ENCODE results near the gene CDS2.

The CDS2 gene

DNA sequence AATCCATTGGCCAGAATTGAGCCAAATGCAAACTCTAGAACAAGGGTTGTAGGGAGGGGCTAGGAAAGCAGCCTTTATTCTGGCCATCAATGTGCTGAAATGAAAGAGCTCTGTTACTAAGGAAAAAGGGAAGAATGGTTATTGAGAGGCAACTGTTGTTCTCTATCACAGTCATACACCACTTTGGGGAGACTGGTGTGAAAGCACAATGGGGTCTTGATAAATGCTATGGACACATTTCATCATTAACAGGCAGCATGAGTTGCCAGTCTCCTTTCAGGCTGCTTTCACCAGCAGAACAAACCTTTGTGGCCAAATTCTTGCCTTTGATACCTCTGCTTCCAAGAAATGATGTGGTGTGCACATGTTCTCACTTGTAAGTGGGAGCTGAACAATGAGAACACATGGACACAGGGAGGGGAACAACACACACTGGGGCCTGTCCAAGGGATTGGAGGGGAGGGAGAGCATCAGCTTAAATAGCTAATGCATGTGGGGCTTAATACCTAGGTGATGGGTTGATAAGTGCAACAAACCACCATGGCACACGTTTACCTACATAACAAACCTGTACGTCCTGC, 86.2 kb downstream of the CDS2 start:
- DNase-seq (ENCODE audit: low read depth), result no peak

DNA sequence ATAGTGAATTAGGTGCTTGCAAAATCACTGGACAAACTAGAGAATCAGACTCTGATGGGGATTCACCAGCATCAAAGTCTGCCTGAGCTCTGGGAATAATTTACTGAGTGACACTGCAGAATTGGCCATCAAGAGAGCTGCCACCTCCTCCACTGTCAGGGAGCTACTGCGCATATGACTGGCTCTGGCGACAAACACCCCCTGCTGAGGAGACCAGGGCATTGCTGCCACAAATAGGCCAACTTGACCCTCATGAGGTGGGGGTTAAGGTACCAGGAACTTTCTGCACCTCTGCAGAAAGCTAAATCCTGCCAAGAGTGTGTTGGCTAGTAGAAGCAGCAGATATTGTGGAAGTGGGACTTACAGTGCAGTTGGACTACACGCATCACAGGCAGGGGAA, 88.0 kb downstream of the CDS2 start:
- DNase-seq (ENCODE audit: low read depth), result no peak

DNA sequence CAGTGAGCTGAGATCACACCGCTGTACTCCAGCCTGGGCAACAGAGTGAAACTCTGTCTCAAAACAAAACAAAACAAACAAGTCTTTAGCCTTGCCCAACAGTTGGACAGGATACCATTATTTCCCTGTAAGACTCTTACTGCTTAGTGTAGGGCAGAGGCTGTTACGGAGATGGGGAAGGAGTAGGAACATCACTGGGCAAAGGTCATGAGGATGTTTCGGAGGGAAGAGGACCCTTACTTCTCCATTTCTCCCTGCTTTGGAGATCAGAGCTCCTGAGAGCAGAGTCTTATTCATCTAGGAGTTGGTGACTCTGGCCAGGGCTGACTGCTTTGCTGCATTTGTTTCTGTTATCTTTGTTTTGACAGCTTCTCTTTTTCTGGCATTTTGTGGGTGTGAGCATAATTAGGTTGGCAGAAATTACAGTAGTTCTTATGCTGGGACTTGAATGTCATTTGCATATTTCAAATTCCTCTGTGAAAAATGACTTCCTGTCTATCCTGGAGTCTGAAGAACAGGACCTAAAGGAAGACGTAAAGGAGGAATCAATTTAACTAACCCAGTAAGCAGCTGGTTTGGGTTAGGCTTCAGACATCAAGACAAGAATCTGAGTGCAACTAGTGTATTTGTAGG, 89.0 kb downstream of the CDS2 start:
- no peak for DNase-seq (ENCODE audit: low read depth)

DNA sequence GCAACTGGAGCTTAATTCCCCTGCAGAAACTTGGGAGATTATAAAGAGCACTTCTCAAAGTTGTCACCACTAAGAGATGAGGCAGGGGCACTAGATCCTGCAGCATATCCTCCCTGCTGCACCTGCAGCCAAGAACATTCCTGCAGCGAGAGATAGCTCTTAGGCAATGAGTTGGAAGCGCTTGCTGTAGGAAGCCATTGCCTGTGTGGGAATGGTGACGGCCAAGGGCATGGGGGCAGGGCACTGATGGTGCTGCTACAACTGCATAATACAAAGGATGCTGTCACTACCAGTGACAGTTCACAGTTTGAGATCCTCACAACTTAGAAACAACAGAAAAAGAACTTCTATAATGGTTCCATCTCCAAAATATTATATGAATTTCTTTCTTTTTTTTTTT, 89.9 kb downstream of the CDS2 start:
- no peak for DNase-seq (ENCODE audit: low read depth)

DNA sequence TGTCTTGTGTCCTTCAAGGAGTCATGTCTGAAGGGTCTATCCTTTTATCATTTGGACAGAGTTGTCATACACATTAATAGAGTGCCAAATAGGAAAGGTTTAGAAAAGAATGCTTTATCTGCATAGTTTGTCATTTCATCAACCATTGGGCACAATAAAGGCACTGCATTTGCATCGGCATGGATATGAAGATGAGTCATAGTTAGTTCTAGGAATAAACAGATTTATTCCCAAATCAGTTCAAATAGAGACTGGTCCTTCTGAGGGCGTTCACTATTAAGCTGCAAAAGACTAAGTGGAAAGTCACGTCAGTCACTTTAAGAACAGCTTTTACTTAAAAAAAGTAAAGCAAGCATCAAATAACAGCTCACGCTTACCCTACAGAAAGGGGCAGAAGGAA, 90.8 kb downstream of the CDS2 start:
- no peak for DNase-seq (ENCODE audit: low read depth)

DNA sequence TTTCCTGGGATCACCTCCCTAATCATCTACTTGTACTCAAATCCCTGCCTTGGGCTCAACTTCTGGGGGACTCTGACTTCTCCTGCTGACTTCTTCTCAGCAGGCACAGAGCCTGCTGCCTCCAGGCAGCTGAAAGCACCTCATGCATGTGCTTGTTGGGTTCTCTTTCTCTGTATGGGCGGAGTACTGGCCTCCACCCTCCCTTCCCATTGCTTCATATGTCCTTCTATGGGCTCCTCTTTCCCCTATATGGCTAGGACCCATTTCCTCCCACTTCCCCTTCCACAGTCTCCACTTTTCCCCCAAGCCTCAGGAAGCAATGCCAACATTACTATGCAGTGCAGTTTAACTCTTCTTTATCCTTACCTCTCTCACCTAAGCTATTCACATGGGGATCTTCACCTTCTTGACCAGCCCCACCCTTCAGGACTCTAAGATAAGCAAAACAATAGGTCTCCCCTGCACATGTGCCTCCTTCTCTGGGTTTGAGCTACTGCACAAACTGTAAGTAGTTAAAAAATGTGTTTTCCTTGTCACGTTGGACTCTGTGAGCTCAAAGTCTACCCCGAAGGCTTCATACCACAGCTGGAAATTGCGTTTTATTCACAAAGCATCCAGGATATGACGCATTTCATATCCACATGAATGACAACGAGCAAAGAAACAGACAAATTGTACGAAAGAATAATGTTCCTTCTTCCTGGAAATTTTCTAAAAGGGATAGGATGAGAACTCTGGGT, 93.7 kb downstream of the CDS2 start:
- DNase-seq (ENCODE audit: low read depth), result no peak

DNA sequence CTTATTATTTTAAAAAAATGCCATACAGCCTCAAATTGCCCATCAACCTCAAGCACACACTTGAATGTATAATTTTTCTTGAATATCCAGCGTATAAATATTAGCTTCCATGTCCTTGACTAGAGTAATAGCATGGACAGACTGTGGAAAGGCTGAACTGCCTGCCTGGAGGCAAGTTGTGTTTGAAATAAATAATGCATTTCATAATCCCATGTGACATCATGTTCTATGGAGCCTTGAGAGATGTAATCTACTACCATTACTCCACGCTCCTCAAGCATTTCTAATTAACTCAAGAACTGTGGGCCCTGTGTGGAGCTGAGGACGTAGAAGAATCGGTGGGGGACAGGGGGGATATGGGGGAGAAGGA, 94.2 kb downstream of the CDS2 start:
- DNase-seq (ENCODE audit: low read depth), result no peak

DNA sequence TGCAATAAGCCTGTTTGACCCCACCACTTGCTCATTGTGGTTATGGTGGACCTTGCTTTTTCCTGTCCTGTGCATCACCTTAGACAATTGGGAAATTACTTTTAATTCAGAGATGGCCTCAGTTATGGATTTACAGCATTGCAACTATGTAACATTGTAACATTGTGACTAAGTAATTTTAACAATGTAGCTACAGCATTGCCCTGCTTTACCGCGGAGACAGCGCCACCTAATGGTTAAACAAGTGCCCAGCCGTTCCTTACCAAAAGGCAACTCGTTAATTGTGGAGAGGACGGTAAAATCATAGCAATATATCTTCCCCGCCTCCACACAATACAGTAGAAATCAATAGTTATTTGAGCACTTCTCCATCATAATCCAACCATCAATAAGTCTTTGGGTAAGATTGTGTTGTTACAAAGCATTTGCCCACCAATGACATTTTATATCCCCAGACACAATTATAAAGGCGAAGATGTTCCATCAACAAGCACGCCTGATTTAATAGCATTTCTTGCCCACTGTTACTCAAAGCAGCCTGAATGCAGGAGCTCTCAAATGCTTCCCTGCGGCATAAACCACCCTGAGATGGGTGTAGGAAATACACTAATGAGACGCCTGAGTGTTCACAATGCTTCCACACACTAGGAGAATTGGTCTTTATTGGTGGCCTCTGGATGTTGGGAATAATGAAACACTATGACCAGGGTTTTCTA, 96.3 kb downstream of the CDS2 start:
- peak; percentile 22 for DNase-seq (ENCODE audit: low read depth)

DNA sequence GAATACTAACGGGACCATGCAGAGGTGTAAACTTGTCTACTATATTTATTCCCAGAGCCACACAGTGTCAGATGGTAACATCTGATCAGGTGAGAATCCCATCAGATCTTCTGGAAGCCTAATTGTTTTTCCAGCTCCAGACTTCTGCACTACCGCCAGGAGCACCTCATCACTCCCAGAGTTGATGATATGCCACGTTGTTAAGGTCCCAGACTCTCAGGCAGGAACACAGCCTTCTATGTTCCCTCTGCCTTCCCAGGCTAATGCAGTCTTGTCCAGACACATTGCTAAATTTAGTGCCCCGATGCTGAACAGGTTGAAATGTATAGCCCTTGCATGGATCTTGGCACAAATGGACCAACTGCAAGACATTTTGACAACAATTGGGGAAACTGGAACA, 103.7 kb downstream of the CDS2 start:
- no peak for DNase-seq (ENCODE audit: low read depth)

DNA sequence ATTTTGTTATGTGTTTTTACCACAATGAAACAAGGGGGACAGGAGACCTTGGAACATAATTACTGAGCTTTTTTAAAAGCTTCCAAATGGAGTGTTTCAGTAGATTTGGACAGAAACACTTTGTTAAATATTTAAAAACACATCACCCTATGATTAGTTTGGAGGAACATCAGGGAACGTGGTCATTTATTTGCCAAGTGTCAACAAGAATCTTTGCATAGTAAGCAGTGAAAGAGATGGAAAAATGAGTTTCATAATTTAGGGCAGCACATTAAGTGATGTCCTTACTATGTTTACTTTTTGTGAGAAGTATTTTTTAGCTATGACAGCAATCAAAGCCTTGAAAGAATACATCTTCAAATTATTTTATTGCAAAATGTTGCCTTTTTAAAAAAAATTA, 107.3 kb downstream of the CDS2 start:
- no peak for DNase-seq (ENCODE audit: low read depth)

DNA sequence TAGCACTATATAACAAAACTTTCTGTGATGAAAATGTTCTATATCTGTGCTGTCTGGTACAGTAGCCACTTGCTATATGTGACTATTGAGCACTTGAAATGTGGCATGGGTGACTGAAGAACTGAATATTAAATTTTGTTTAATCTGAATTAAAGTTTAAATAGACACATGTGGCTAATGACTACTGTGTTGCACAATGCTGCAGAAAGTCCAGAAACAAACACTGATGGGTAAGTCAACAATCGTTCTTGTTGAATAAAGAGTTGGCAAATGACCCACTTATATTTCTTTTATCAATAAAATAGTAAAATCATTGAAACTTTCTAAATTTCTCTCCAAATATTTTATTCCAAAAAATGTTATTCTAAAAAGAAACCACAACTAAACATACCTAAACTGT, 108.2 kb downstream of the CDS2 start:
- no peak for DNase-seq (ENCODE audit: low read depth)

Data from CMK (cell line).